Mononuclear cell (primary cell): ENCODE data around the gene GRIN1. TPM values are rescaled to one million over a fixed set of nuclear protein-coding genes. Genes with fewer than 3 reads are reported as not detected.

ENCODE experiments used
- H3K27me3 ChIP-seq: 2 replicates; pipeline ENCODE4 v1.6.0; 2011; ENCODE audit warnings: low read length, control low read depth; ENCODE audit not compliant: insufficient read depth
- H3K4me1 ChIP-seq: 2 replicates; pipeline ENCODE4 v1.5.1; 2011; ENCODE audit warnings: mild to moderate bottlenecking, low read length, control low read depth; ENCODE audit not compliant: insufficient read depth
- H3K4me3 ChIP-seq: 2 replicates; pipeline ENCODE4 v1.5.1; 2011; ENCODE audit warnings: mild to moderate bottlenecking, low read length, moderate library complexity
- H3K9me3 ChIP-seq: 2 replicates; pipeline ENCODE4 v1.5.1; 2011; ENCODE audit warnings: low read depth, mild to moderate bottlenecking, control low read depth, low read length
- total RNA-seq: library from RNA; depleted of rRNA; stranded (reverse); fragments of >200 nt; gene quantifications from one replicate; pipeline ENCODE4 v1.2.3, GENCODE V29; 2012

GRIN1 gene
- total RNA-seq, 1 donor, result not detected

DNA sequence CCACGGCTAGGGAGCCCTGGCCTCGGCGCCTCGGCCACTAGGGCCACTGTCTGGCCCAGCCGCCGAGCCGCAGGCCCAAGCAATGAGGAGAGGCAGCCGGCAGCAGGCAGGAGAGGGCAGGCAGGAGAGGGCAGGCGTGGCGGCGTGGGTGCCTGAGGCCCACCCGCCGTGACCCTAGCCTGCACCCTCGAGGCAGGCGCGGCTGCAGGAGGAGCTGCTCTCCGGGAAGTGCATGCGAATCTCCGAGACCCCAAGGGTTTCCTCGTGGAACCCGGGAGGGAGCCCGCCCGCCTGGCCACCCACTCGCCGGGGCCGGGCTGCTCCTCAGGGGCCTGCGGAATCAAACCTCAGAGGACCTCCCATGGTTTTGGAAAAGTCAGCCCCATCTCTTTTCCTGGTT, 9.3 kb downstream of the GRIN1 start:
- Histone ChIP-seq H3K4me3 (no peak overlapping the region), H3K4me1 (no peaks in the 10 kb centered on the region), H3K9me3 (no peaks in the 10 kb centered on the region), H3K27me3 (no peaks in the 10 kb centered on the region)

DNA sequence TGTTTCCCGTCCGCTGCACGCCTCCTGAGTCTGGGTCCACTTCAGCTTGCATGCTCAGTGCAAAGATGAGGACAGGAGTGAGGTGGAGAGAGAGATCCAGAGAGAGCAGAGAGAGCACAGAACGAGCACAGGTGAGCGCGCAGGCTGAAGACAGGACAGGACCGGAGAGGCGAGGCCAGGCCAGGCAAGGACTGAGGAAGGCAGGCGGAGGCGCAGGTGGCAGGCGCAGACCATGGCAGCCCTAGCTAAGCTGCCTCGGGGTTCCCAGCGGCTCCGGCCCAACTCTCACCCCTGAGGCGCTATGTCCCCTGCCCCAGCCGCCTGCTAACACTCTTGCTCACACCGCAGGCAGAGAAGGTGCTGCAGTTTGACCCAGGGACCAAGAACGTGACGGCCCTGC, 9.7 kb downstream of the GRIN1 start:
- Histone ChIP-seq H3K4me3 (no peak overlapping the region), H3K9me3 (no peaks in the 10 kb centered on the region), H3K4me1 (no peaks in the 10 kb centered on the region), H3K27me3 (no peaks in the 10 kb centered on the region)

DNA sequence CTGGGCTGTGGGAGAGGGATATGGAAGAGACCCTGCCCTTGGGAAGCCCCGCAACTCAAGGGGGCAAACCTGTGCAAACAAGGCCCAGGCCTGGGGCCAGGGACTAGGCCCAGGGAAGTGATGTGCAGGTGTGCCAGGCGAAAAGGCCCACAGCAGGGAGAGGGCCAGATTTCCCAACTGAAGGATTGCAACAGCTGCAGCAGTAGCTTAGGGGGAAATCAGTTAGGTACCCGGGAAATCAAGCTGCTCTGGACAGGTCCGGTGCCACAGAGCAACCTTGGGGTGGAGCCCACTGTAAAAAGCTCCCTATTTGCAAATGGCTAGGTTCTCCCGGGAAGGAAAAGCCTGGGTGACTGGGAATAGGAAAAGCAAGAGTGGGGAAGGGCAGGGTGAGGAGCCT, 10.4 kb downstream of the GRIN1 start:
- H3K27me3 ChIP-seq, result no peaks in the 10 kb centered on the region
- no peaks in the 10 kb centered on the region for H3K4me1 ChIP-seq
- no peaks in the 10 kb centered on the region for H3K9me3 ChIP-seq
- H3K4me3 ChIP-seq, result no peak overlapping the region

DNA sequence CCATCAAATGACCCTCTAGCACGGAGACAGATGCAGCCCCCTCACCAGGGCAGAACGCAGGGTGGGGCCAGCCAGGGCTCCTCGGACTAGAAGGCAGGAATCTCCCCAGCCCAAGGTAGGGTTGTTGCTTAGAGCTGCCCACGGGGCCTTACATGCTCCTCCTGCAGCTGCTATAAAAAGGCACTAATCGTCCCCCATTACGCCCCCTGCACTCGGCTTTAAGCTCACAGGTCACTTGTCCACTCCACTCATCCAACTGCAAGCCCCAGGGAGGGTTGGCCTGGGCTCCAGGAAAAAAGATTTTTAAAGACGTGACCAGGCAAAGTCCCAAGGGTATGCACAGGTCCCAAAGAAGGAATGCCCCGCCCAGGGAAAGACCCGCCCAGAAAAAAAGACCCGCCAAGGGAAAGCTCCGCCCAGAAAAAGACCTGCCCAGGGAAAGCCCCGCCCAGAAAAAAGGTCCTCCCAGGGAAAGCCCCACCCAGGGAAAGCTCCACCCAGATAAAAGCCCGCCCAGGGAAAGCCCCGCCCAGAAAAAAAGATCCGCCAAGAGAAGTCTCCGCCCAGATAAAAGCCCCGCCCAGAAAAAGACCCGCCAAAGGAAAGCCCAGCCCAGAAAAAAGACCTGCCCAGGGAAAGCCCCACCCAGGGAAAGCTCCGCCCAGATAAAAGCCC, 11.1 kb downstream of the GRIN1 start:
- H3K4me1 ChIP-seq, result no peaks in the 10 kb centered on the region
- H3K27me3 ChIP-seq, result no peaks in the 10 kb centered on the region
- H3K9me3 ChIP-seq, result no peaks in the 10 kb centered on the region
- no peak overlapping the region for H3K4me3 ChIP-seq

DNA sequence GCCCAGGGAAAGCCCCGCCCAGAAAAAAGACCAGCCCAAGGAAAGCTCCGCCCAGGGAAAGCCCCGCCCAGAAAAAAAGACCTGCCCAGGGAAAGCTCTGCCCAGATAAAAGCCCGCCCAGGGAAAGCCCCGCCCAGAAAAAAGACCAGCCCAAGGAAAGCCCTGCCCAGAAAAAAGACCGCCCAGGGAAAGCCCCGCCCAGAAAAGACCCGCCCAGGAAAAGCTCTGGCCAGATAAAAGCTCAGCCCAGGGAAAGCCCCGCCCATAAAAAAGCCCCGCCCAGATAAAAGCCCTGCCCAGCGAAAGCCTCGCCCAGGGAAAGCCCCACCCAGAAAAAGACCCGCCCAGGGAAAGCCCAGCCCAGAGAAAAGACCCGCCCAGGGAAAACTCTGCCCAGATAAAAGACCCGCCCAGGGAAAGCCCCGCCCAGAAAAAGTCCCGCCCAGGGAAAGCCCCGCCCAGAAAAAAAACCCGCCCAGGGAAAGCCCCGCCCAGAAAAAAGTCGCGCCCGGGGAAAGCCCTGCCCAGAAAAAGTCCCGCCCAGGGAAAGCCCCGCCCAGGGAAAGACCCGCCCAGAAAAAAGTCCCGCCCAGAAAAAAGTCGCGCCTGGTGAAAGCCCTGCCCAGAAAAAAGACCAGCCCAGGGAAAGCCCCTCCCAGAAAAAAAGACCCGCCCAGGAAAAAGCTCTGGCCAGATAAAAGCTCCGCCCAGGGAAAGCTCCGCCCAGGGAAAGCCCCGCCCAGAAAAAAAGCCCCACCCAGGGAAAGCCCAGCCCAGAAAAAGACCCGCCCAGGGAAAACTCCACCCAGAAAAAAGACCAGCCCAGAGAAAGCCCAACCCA, 11.9 kb downstream of the GRIN1 start:
- no peaks in the 10 kb centered on the region for H3K9me3 ChIP-seq
- H3K27me3 ChIP-seq, result no peaks in the 10 kb centered on the region
- no peaks in the 10 kb centered on the region for H3K4me1 ChIP-seq
- no peak overlapping the region for H3K4me3 ChIP-seq

DNA sequence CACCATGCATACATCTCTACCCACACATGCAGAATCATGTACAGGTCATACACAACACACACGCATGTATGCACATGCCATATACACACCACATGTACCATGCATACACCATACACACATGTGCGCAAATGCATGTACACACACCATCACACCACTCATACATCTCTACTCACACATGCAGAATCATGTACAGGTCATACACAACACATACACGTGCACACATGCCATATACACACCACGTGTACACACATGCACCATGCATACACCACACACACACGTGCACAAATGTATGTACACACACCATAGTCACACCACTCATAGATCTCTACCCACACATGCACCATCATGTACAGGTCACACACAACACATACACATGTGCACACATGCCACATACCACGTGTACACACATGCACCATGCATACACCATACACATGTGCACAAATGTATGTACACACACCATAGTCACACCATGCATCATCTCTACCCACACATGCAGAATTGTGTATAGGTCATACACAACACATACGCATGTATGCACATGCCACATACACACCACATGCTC, 14.0 kb downstream of the GRIN1 start:
- no peak overlapping the region for H3K4me3 ChIP-seq
- H3K4me1 ChIP-seq, result peaks cover 7% of the 10 kb centered on the region
- peaks cover 13% of the 10 kb centered on the region for H3K27me3 ChIP-seq
- no peaks in the 10 kb centered on the region for H3K9me3 ChIP-seq

DNA sequence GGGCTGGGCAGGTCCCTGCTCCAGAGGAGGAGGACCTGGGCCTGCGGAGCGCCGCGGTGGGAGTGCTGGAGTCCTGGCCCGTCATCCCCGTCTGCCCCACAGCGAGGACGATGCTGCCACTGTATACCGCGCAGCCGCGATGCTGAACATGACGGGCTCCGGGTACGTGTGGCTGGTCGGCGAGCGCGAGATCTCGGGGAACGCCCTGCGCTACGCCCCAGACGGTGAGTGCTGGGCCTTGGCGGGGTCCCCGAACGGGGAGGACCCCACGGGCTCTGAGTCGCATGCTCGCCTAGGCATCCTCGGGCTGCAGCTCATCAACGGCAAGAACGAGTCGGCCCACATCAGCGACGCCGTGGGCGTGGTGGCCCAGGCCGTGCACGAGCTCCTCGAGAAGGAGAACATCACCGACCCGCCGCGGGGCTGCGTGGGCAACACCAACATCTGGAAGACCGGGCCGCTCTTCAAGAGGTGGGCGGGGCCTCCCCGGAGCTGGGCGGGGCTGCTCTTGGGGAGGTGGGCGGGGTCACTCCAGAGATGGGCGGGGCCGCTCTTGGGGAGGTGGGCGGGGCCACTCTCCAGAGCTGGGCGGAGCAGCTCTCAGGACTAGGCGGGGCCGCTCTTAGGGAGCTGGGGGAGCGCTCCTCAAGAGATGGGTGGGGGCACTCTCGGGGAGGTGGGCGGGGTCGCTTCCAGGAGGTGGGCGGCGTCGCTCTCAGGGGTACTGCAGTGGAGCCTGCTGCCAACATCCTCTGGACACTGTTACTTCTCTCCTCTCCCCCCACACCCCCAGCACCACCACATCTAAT, 17.8 kb downstream of the GRIN1 start:
- Histone ChIP-seq H3K9me3 (no peaks in the 10 kb centered on the region), H3K4me1 (peaks cover 7% of the 10 kb centered on the region), H3K27me3 (peaks cover 26% of the 10 kb centered on the region), H3K4me3 (no peak overlapping the region)

DNA sequence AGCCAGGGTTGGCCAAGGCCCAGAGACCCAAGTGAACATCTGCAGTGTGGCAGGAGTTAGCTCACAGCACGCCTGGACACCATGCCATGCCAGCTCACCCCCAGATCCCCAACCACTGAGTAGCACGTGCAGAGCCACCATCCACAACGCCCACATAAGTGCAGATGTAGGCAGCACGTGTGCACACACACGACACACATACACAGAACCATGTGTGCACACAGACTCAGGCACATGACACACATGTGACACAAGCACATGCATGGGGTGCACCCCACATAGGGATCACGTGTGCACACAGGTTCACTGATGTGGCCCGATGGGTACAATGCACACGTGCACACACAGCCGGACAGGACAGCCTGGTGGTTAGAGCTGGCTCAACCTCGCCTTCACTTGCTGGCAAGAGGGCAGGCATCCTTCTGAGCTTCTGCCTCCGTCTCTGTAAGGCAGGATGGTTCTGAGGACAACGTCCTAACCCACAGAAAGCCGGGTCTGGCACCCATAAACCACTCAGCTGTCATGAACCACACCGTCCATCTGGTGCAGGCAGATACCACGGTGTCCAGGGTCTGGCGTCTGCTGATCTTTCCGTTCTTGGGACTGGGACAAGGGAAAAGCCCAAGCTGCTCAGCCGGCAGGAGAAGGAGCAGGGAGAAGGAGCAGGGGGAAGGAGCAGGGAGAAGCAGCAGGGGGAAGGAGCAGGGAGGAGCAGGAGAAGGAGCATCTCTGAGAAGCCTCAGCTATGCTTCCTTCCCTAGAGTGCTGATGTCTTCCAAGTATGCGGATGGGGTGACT, 18.9 kb downstream of the GRIN1 start:
- no peak overlapping the region for H3K4me3 ChIP-seq
- H3K4me1 ChIP-seq, result peaks cover 7% of the 10 kb centered on the region
- peaks cover 30% of the 10 kb centered on the region for H3K27me3 ChIP-seq
- H3K9me3 ChIP-seq, result no peaks in the 10 kb centered on the region

DNA sequence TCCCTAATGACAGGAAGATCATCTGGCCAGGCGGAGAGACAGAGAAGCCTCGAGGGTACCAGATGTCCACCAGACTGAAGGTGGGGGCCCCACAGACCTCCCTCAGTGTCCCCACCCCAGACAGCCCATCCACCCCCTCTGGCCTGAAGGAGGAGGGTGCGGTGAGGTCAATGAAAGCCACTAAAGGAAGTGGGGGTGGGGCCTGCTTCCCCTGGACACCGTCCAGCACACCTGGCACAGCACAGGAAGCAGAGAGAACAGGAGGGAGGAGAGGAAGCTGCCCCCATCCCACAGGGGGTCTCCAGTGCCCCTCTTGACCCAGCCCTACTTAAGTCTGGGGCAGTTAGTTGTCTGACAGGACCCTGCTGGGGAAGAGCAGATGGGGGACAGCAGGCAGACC, 19.7 kb downstream of the GRIN1 start:
- H3K4me3 ChIP-seq, result no peak overlapping the region
- peaks cover 7% of the 10 kb centered on the region for H3K4me1 ChIP-seq
- H3K9me3 ChIP-seq, result no peaks in the 10 kb centered on the region
- peaks cover 34% of the 10 kb centered on the region for H3K27me3 ChIP-seq

DNA sequence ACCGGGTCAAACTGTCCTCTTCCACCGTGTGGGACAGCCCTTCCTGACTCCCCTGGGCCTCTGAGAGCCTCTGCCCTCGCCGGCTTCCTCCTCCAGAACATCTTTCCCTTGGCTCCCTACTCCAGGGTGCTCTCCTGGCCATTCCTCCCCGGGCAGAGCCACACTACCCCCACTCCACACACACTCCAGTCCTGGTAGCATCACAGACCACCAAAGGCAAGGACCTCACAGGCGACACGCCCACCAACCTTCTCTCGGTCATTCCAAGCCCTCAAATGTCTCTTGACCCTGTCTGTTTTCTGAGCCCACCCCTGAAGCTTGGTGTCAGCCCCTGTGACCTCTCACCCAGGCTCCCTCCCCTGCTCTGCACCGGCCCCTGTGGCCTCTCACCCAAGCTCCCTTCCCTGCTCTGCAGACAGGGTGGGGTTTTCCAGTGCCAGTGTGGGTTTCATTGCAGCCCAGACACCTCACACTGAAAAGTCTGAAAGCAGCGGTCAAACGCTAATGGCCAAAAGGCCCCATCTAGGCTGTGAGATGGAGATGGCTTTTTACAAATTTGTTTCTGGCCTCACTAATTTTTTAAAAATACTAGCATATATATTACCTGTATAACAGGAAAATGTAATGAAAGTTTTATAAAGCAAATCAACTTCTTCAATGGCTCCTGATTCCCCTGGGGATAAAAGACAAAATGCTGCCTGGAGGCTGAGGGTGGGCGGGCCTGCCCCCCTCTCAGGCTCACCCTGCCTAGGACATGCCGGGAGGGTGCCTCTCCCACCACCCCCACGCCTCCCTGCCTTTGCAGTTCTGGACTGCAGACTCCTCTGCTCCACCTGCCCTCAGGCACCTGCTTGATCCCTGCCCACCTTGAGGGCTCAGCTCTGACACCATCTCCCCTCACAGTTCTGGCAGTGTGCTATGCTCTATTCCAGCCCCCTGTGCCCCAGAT, 20.4 kb downstream of the GRIN1 start:
- Histone ChIP-seq H3K4me3 (no peak overlapping the region), H3K4me1 (peaks cover 7% of the 10 kb centered on the region), H3K27me3 (peaks cover 37% of the 10 kb centered on the region), H3K9me3 (no peaks in the 10 kb centered on the region)

DNA sequence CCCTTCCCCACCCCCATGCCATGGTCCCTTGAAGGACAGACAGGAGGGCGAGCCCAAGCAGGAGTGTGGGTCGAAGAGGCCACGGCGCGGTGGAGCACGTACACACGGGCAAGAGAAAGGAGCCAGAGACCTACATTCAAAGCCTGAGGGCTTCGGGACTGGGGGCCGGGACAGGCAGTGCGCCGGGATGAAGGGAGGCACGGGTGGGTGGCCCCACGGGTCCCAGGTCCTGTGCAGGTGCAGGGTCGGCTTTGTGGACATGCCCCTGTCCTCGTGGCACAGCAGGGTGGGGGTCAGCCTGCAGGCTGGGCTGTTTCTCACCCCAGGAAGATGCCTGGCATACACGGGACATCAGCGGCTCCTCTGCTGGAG, 21.1 kb downstream of the GRIN1 start:
- Histone ChIP-seq H3K4me1 (peaks cover 7% of the 10 kb centered on the region), H3K27me3 (peaks cover 37% of the 10 kb centered on the region), H3K9me3 (no peaks in the 10 kb centered on the region), H3K4me3 (no peak overlapping the region)

DNA sequence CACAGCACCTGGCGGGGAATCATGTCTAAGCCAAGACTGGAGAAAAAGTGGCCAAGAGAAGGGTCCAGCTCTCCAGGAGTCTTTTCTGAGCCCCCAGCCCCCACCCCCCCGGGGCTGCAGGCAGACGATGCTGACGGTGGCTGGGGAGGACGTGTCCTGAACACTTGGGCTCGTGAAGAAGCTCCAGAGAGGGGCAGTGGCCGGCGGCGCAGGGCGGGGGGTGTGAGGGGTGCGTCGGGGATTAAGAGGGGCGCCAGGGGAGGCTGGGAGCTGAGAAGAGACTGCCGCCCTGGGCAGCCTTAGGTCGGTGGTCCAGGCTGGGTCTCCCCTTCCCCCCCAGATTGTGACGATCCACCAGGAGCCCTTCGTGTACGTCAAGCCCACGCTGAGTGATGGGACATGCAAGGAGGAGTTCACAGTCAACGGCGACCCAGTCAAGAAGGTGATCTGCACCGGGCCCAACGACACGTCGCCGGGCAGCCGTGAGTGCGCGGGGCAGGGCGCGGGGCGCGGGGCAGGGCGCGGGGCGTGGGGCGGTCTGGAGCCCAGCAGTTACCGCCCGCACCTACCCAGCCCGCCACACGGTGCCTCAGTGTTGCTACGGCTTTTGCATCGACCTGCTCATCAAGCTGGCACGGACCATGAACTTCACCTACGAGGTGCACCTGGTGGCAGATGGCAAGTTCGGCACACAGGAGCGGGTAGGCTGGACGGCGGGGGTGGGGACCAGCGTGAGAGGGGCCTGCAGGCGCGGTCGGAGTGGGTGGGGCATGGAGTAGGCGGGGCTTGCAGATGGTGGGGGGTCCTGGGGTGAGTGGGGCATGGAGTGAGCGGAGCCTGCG, 22.0 kb downstream of the GRIN1 start:
- Histone ChIP-seq H3K4me3 (no peak overlapping the region), H3K9me3 (no peaks in the 10 kb centered on the region), H3K4me1 (peaks cover 7% of the 10 kb centered on the region), H3K27me3 (peaks cover 37% of the 10 kb centered on the region)
